ENCODE results near the gene ABCA9.
A peak's percentile ranks its signal among the peaks of the same experiment; 100 is the strongest.
"Not testable (repeated sequence)": the region's sequence is repeated elsewhere in the genome, so short reads cannot be mapped to it uniquely, and the experiment has no call there.

Gene ABCA9

GRCh38 chr17:69060822-69061221, at the start of gene ABCA9:
ABCA9 (minus strand) TSS chr17:69060927; CDS start chr17:69051126, 9,801 bp downstream.
- DNase-seq: peak; percentile 54

DNA sequence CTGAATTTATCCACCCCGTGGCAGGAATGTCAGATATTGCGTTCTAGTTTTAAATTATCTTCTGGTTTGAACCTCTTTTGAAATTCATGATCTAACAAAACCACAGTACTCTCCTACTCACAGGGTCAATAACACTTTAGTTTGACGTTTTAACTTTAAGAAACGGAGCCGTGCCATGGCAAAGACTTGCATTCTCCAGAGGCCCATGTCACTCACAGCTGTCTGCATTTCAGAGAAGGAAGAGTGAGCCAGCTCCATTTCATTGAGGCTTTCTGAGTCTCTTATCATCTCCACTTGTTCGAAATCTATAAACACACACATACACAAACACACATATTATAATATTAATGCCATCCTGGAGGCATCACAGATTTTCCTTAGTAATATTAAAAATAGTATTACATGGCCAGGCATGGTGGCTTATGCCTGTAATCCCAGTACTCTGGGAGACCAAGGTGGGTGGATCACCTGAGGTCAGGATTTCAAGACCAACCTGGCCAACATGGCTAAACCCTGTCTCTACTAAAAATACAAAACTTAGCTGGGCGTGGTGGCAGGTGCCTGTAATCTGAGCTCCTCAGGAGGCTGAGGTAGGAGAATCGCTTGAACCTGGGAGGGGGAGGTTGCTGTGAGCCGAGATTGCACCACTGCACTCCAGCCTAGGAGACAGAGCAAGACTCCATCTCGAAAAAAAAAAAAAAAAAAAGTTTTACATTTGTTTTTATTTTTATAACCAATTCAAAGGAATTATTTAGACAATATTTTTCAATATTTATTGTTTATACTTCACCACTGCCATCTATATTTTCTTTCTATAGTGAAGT, 45.4 kb upstream of the ABCA9 start:
- DNase-seq: no peak

DNA sequence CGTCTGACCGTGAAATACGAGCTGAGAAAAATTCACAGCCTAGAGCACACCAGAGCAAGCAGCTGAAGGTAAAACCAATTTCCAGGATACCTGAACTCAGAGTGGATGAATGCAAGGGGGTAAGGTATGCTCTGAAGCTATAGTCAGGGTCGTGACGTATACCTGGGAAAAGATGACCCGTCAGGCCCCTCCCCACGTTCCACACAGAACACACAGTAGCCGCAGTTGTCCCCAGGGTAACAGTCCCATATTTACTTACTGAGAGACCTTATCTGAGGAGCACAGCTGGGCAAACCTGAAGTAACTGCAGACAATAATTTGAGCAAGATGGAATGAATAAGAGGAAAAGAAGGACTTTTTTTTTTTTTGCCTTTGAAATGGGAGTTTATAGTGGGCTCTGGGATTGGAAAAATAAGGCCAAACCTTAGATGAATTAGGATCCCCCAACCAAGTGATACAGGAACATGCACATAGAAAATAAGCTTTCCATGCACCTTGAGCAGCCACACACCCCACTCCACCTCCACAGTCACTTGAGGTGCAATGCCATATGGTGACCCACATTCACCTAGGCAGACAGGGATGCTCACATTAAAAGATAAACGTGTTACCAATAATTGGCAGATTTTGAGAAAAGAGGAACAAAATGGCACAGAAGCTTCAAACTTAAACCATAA, 43.0 kb upstream of the ABCA9 start:
- no peak for DNase-seq

GRCh38 chr17:69098625-69099024, 37.9 kb upstream of the ABCA9 start:
- peak; percentile 62 for DNase-seq

DNA sequence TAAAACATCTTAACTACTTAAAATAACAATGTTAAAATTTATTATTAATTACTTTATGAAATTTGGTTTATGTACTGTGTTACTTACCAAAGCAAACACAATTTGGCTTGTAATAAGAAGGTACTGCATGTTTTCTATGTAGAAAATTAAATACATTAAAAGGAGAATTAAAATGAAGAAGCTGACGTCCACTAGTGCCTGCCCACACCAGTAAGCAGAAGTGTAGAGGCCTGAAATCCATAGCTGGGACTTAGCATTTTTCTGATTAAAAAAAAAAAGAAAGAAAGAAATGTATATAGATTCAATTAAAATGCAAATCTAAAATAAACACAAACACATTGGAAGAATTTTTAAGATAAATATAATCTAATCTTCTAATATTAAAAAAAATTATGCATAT, 35.8 kb upstream of the ABCA9 start:
- DNase-seq: peak; percentile 46

- no peak for DNase-seq
Observed at GRCh38 chr17:69093995-69094394, 33.3 kb upstream of the ABCA9 start.

DNA sequence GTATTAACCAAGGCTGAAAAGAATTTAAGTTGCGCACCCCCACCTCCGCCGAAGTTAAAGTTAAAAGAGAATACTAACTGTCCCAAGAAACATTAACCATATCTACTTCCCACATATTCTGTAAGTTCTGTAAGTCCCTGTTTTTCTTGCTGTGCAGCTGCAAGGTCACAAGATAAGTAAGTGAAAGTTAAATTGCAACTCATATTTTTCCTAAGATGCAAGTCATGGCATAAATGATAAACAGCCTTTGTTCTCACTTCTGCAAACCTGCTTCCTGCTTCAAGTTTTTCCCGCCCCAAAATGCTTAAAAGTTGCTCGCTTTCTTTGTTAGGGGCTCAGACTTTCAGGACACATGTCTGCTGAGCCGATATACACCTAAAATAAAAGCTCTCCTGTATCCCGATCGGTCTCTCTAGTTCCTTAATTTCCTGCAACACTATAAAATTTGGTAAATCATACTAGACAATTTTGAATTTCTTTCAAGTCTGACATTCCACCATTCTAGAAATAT, 32.6 kb upstream of the ABCA9 start:
- DNase-seq: peak; percentile 91

- no peak for DNase-seq
Observed at GRCh38 chr17:69090365-69090764, 29.6 kb upstream of the ABCA9 start.

DNA sequence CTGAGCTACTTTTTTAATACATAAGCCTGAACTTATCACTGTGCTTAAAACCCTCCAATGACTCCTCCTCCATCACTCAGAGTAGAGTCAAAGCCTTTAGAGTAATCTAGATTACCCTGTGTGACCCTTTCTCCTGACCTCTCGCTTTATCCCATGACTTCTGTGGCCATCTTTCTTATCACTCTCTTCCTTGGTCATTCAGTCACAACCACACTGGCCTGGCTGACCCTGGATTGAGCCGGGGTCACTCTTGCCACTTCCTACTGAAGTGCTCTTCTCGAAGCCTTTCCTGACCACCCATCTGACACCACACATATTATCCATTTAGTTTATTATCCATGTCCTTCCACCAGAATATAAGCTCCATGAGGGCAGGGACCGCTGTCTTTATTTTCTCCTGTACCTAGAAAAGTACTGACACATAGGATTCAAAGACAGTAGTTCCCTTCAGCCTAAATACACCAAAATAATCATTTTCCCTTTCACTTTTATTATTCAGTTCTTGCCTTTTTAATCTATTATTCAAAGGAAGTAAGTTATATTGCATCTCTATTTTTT, 28.0 kb upstream of the ABCA9 start:
- DNase-seq: peak; percentile 36

- DNase-seq: no peak
Observed at GRCh38 chr17:69086641-69087040, 25.9 kb upstream of the ABCA9 start.

DNA sequence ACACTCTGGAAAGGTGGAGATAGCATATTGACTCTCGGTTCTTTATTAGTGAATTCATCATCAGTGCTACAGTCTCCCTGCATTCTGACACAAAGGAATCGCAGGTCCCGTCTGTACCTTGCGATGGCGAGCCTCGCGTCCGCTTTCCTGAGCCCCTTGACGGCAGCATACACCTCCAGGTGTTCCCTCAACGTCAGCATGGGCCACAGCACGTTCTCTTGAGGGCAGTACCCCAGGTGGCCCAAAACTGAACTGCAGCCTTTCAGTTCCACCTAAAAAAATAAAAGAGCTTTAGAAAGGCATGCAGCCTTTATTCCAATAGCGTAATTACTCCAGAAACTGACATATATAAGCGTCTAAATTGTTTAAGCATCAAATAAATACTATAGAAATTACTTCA, 24.2 kb upstream of the ABCA9 start:
- DNase-seq: no peak

DNA sequence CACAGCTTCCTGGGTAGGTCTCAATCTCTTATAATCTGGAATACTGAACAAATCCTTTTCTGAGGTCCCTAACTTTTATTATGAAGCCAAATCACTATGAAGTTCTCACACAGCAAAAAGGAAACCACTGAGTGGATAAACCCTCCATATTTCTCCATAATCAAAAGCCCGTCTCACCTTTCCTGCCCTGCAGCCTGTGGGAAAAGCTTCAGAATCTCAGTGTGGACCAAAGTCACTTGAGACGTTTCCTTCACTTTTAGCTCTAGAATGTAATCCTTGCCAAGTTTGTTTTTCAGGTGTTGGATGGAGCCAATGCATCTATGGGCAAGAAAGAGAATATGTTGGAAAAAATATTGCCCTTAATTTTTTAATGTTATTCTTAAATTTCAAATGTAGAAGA, 22.0 kb upstream of the ABCA9 start:
- no peak for DNase-seq

DNA sequence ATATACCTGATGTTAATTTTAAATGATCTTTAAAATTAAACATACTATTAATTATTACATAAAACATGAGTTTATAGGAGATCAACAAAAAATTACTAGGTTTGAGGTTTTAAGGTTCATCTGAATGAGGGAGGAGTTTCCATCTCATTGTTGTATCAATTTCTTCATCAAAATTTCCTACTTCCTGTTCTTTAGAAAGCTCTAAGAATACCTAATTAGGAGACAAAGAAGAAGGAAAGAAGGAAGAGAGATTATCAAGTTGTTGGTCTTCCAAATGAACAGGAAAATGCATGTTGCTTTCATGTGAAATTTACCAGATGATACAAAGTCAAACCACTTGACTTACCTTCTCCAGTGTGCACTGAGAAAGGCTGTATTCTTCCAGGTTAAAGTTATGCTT, 18.1 kb upstream of the ABCA9 start:
- peak; percentile 52 for DNase-seq

DNA sequence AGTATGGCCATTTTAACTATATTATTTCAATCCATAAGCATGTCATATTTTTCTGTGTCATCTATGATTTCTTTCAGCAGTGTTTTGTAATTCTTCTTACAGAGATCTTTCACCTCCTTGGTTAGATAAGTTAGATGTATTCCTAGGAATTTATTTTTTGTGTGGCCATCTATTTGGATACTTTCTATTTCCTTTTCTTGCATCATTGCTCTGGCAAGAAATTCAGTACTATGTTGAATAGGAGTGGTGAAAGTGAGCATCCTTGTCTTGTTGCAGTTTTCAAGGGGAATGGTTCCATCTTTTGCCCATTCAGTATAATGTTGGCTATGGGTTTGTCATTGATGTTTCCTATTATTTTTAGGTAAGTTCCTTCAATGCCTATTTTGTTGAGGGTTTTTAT, 15.1 kb upstream of the ABCA9 start:
- DNase-seq: no peak

- not testable (repeated sequence) for DNase-seq
Observed at GRCh38 chr17:69073392-69073791, 12.7 kb upstream of the ABCA9 start.

DNA sequence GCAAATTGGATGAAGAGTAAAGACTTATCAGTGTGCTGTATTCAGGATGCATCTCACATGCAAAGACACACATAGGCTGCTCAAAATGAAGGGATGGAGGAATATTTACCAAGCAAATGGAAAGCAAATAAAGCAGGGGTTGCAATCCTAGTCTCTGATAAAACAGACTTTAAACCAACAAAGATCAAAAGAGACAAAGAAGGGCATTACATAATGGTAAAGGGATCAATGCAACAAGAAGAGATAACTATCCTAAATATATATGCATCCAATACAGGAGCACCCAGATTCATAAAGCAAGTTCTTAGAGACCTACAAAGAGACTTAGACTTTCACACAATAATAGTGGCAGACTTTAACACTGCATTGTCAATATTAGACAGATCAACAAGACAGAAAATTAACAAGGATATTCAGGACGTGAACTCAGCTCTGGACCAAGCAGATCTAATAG, 12.1 kb upstream of the ABCA9 start:
- DNase-seq: not testable (repeated sequence)

DNA sequence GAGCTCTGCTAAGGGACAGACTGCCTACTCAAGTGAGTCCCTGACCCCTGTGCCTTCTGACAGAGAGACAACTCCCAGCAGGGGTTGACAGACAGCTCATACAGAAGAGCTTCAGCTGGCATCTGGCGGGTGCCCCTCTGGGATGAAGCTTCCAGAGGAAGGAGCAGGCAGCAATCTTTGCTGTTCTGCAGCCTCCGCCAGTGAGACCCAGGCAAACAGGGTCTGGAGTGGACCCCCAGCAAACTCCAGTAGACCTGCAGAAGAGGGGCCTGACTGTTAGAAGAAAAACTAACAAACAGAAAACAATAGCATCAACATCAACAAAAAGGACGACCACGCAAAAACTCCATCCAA, 10.5 kb upstream of the ABCA9 start:
- DNase-seq: not testable (repeated sequence)

DNA sequence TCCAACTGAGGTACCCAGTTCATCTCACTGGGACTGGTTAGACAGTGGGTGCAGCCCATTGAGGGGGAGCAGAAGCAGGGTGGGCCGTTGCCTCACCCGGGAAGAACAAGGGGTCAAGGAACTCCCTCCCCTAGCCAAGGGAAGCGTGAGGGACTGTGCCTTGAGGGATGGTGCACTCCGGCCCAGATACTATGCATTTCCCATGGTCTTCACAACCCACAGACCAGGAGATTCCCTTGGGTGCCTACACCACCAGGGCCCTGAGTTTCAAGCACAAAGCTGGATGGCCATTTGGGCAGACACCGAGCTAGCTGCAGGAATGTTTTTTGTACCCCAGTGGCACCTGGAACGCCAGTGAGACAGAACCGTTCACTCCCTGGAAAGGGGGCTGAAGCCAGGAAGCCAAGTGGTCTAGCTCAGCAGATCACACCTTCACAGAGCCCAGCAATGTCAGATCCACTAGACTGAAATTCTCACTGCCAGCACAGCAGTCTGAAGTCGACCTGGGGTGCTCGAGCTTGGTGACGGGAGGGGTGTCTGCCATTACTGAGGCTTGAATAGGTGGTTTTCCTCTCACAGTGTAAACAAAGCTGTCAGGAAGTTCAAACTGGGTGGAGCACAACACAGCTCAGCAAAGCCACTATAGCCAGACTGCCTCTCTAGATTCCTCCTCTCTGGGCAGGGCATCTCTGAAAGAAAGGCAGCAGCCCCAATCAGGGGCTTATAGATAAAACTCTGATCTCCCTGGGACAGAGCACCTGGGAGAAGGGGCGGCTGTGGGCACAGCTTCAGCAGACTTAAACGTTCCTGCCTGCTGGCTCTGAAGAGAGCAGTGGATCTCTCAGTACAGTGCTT, 9.9 kb upstream of the ABCA9 start:
- DNase-seq: not testable (repeated sequence)

DNA sequence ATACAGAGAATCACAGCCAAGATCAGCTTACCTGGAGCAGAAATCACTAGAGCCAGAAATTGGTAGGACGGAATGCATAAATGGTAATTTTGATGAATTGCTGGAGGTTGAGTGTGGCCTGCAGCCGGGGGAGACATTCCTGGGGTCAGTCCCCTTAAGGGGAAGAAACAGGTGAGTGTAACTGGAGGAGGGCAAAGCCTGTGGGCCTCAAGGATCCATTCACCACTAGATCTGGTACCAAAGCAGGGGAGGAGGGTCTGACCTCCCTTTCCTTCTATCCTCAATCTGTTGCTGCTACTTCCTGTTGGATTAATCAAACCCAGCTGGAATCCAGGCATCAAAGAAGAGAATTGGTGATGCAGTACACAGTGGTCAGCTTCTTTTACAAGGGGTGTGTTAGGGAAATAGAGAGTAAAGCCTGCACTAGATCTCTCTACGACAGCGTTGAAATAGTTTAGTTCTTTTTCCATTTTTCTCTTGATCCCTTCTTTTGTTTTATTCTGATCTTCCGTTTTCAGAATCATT, 8.6 kb upstream of the ABCA9 start:
- no peak for DNase-seq

DNA sequence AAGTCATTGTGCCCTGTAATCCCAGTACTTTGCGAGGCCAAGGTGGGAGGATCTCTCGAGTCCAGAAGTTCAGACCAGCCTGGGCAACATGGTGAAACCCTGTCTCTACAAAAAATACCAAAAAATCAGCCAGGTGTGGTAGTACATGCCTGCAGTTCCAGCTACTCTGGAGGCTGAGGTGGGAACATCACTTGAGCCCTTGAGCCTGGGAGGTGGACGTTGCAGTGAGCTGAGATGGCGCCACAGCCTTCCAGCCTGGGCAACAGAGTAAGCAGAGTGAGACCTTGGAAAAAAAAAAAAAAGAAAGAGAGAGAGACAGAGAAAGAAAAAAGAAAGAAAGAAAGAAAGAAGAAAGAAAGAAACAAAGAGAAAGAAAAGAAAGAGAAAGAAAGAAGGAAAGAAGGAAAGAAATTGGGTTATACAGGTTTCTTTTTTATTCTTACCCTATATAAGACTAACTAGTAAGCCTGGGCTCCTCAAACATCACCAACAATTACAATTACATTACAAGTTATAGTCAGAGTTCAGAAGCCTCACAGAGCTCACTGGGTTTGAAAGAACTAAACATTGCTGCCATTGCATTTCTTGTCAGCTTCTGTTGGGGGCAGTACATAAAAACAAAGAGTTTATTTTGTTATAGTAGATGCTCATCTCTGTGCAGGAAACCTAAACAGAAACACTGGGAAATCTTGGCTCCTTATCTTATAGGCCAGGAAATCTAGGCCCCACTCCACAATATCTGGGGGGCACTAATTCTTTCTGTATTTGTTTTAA, 6.7 kb upstream of the ABCA9 start:
- DNase-seq: no peak

DNA sequence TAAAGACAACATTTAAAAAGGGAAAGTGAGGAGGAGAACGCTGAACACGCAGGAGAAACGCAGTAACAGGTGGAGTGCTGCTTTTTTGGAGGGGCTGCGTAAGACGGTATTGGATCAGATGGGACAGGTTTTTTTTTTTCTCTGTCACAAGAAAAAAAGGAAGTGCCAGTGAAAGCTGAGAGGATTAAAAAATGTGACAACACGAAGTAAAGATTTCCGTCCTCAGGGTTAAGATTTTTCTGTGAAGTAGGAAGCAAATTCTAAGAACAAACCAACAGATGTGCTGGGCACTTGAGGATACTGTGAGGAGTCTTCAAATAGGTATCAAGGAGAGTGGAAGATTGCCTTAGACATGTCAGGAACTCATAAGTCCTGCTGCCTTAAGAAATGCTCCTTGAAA, 5.8 kb upstream of the ABCA9 start:
- peak; percentile 55 for DNase-seq

DNA sequence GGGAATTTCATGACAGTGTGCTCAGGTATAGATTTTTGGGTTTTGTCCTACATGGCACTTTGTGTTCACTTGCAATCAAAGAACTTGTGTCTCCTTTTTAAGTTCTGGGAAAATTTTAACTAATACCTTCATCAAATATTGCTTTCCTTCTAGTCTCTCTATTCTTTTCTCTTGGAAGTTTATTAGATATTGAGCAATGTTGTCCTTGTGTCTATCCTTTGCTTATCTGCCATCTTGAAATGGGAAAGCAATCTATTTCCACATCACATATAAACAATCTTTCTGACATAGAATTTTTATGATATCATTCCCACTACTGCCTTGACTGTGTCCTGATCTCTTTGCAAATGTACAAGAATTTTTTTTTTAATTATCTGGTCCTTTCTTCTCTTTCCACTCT, 4.4 kb upstream of the ABCA9 start:
- DNase-seq: no peak
